Urinary bladder (tissue), 4 donors: Measurements from ENCODE around the gene IGFALS. TPM values are rescaled to one million over a fixed set of nuclear protein-coding genes. Genes with fewer than 3 reads are reported as not detected.

Experiments
- DNase-seq: peaks from one replicate; pipeline ENCODE4 v3.0.0-alpha.2; 2015; ENCODE audit errors: extremely low spot score
- H3K27ac ChIP-seq: one replicate; pipeline ENCODE4 v1.5.1; 2013; ENCODE audit warnings: low read depth, mild to moderate bottlenecking, moderate library complexity
- H3K36me3 ChIP-seq: one replicate; pipeline ENCODE4 v1.6.1; 2013; ENCODE audit warnings: mild to moderate bottlenecking, moderate library complexity; ENCODE audit not compliant: insufficient read depth
- H3K4me1 ChIP-seq: one replicate; pipeline ENCODE4 v1.6.1; 2013; ENCODE audit warnings: mild to moderate bottlenecking, moderate library complexity; ENCODE audit not compliant: insufficient read depth
- H3K4me3 ChIP-seq: one replicate; pipeline ENCODE4 v1.5.1; 2013; ENCODE audit warnings: low read depth, low read length
- WGBS: extraction: QIAGEN DNeasy Blood & Tissue Kit; methylation state at CpG from one replicate; pipeline ENCODE4 v1.1.7; 2013; 5-methylcytosine and 5-hydroxymethylcytosine counted together
- polyA plus RNA-seq: library from polyadenylated mRNA; stranded (reverse); fragments of 200-250 nt; gene quantifications from one replicate; pipeline ENCODE4 v1.2.3, GENCODE V29; 2013
- total RNA-seq: library from RNA; depleted of rRNA; stranded (reverse); fragments of >200 nt; gene quantifications from one replicate; pipeline ENCODE4 v1.2.3, GENCODE V29; 2014
- donor health status: healthy with polysubstance abuse.
- donor health status: healthy.

The IGFALS gene
- total and polyA plus RNA-seq, 2 donors: 0.11 to 0.22 TPM

- DNase-seq: no peak
- no peak overlapping the region for H3K4me3 ChIP-seq
- WGBS: 95% methylated on average over 29 of the region's 29 CpGs
- no peak overlapping the region for H3K27ac ChIP-seq
- no peaks in the 10 kb centered on the region for H3K4me1 ChIP-seq
- peaks cover 4% of the 10 kb centered on the region for H3K36me3 ChIP-seq
Observed at GRCh38 chr16:1749152-1750117, 44.1 kb downstream of the IGFALS start.

- 86% methylated on average over 11 of the region's 11 CpGs for WGBS
- Histone ChIP-seq H3K27ac (no peak overlapping the region), H3K4me1 (no peaks in the 10 kb centered on the region), H3K36me3 (peaks cover 4% of the 10 kb centered on the region), H3K4me3 (no peak overlapping the region)
- no peak for DNase-seq
Observed at GRCh38 chr16:1747934-1748333, 45.6 kb downstream of the IGFALS start.

DNA sequence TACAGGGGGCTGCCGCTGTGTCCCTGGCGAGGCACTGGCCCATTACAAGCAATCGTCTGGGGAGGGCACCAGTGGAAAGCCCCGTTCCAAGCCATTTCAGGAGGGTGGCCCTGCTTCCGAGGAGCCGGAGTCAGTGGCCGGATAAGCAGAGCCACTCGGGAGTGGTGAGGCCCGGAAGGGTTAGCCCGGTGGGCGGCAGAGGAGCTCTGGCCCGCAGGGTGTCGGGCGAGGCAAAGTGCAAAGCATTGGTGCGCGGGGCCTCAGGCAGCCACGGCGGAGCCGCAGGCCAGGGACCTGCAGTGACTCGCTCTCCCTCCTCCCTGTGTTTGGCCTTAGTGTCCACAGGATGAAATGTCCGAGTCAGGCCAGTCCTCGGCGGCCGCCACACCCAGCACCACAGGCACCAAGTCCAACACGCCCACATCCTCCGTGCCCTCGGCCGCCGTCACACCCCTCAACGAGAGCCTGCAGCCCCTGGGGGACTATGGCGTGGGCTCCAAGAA, 46.8 kb downstream of the IGFALS start:
- DNase-seq: no peak
- Histone ChIP-seq H3K4me3 (no peak overlapping the region), H3K27ac (no peak overlapping the region), H3K36me3 (peaks cover 4% of the 10 kb centered on the region), H3K4me1 (no peaks in the 10 kb centered on the region)
- WGBS: 92% methylated on average over 31 of the region's 31 CpGs

DNA sequence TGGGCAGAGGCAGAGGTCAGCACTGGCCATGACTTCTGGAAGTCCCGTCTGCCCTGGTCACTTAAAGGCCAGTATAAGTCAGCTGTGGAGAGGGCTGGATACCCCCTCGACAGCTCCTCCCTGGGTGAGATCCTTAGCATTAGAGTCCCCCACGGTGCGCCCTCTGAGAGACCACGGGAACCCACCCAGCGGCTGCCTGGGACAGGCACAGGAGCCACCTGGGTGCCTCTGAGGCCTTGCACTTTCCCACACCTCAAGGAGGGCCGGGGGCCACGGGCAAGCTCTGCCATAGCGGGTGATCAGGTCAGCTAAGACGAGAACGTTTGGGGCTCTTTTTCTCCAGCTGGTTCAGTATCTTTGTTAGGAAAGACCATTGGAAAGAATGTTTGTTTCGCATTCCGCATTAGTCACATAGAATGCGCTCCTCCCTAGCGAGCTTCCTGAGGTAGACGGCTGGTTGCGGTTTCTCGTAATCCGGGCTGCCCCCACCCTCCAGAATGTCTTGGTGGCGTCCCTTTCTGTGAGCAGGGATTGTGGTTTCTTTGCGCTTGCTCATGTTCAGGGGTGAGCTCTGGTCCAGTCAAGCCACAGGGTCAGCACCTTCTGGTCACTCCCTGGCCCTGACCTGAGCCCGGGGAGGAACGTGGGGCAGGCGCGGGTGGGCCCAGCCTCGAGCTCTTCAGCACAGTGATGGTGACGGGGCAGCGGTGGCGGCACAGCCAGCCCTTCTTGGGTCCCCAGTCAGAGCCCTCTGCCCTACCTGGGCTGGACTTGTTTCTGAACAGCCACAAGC, 47.4 kb downstream of the IGFALS start:
- 91% methylated on average over 29 of the region's 29 CpGs for WGBS
- no peaks in the 10 kb centered on the region for H3K4me1 ChIP-seq
- no peak overlapping the region for H3K27ac ChIP-seq
- H3K36me3 ChIP-seq: peaks cover 4% of the 10 kb centered on the region
- DNase-seq: no peak
- H3K4me3 ChIP-seq: no peak overlapping the region

DNA sequence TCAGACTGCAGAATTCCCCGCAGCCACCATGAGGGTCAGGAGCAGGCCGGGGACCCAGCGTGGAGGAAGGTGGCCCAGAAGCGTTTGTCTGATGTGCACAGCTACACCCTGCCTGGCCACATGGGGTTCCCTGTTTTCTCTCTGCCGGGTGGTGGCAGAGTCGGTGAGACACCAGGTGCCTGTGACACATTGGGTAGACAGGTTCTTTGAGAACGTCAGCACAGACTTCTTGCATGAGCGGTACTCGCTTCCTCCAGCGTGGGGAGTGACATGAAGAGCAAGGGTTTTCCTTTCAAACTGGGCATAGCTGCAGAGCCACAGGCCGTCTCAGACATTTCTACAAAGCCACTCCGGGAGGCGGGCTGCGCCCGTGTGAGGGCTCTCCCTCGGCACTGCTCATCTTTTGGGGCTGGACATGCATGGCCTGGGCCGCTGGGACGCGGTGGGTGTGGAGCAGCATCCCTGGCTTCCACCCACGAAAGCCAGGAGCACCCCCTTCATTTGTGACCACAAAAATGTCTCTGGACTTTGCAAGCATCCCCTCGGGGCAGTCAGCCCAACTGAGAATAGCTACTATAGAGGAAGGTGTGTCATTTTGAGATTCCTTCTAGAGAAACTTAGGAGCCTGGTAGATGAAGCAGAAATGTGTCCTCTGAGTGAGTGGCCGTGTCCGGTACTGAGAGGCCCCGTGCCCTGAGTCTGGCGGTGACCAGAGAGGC, 48.2 kb downstream of the IGFALS start:
- no peak overlapping the region for H3K27ac ChIP-seq
- no peaks in the 10 kb centered on the region for H3K4me1 ChIP-seq
- no peak for DNase-seq
- 86% methylated on average over 25 of the region's 25 CpGs for WGBS
- no peak overlapping the region for H3K4me3 ChIP-seq
- H3K36me3 ChIP-seq: peaks cover 5% of the 10 kb centered on the region

DNA sequence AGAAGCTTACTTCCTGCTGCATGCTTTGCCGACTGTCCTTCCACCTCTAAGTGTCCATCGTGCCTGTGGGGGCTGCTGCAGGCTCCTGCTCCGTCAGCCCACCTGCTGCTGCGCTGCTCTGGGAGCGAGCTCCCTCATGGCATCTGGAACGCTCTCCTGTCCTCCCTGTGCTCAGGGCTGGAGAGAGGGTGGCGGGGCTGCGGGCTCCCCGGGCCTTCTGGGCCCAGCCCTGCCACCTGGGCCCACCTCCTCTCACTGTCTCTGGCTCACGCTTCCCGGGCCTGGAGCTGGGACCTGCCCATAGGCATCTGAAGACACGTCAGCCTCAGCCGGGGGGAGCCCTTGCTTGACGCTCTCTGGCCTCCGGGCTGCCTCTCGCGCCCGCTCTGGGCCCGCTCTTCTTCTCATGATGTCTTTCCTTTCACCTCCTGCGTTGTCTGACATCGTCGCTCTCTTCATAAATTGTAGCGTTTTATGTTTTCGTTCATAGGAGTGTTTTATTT, 49.1 kb downstream of the IGFALS start:
- H3K27ac ChIP-seq: no peak overlapping the region
- 91% methylated on average over 24 of the region's 24 CpGs for WGBS
- H3K36me3 ChIP-seq: peaks cover 5% of the 10 kb centered on the region
- H3K4me1 ChIP-seq: no peaks in the 10 kb centered on the region
- DNase-seq: no peak
- H3K4me3 ChIP-seq: no peak overlapping the region

GRCh38 chr16:1743376-1744337, 49.8 kb downstream of the IGFALS start:
- WGBS: 89% methylated on average over 32 of the region's 32 CpGs
- Histone ChIP-seq H3K4me3 (no peak overlapping the region), H3K4me1 (no peaks in the 10 kb centered on the region), H3K27ac (no peak overlapping the region), H3K36me3 (peaks cover 5% of the 10 kb centered on the region)
- no peak for DNase-seq

DNA sequence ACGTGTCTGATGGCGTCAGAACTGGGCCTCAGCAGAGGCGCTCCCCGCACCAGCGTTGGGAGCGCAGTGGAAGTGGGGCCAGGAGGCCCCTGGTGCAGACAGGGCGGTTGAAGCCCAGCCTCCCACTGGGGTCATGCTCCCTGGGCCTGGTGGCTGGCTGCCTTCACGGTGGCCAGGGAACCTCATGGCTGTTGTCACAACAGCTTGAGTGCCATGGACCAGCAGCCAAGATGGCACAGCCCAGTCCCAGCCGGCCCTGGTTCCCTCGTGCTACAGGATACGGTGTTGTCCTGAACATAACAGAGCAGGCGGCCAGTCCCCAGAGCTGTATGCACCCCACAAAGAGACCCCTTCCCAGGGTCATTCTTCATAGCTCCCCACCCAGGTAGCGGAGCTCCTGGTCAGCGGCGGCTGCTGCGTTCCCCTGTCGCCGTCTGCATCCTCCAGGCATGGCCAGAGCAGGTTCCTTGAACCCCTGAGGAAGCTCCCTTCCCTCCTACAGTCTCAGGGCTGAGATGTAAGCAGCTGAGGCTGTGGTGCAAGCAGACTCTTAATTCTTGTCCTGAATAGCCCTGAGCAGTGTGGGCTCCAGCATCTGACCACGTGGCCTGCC, 51.8 kb downstream of the IGFALS start:
- H3K27ac ChIP-seq: no peak overlapping the region
- DNase-seq: no peak
- H3K4me3 ChIP-seq: no peak overlapping the region
- 92% methylated on average over 19 of the region's 19 CpGs for WGBS
- H3K4me1 ChIP-seq: no peaks in the 10 kb centered on the region
- H3K36me3 ChIP-seq: peaks cover 2% of the 10 kb centered on the region

DNA sequence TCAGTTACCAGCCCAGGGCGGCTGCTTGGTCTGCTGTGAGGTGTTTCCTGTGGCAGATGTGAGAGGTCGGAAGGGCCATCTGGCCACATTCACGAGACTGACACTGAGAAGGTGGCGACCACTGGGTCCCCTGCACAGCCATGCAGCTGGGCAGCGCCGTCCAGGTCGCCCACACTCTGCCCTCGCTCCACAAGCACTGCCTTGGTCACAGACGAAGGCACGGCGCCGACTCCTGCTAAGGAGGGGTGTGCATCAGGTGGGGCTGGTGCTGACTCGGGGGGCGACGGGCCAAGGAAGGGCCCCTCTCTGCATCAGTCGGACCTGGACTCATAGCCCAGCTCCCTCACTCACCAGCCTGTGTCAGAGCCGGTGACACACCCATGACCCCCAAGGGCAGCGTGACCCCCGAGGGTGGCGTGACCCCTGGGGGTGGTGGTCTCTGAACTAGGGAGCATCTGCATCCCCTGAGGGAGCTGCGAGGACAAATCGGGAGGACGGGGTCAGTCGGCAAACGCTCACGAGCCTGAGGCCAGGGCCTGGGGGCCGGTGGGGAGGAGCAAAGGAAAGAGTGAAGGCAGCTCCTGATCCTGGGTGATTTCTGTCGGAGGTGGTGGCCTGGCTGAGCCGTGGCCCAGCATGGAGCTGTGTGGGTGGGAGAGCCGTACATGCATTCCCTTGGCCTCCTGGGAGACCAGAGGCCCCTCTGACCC, 52.6 kb downstream of the IGFALS start:
- Histone ChIP-seq H3K27ac (no peak overlapping the region), H3K36me3 (peaks cover 2% of the 10 kb centered on the region), H3K4me1 (no peaks in the 10 kb centered on the region), H3K4me3 (no peak overlapping the region)
- DNase-seq: no peak
- WGBS: 93% methylated on average over 30 of the region's 30 CpGs
